ENCODE measurements around the gene IGSF10. TPM values are rescaled to one million over a fixed set of nuclear protein-coding genes. Genes with fewer than 3 reads are reported as not detected.

Gene IGSF10
- total and polyA plus RNA-seq, 2 donors (not counting 1 experiment from before 2014, with no cell fraction given): 0.03 TPM; not detected in 1

DNA sequence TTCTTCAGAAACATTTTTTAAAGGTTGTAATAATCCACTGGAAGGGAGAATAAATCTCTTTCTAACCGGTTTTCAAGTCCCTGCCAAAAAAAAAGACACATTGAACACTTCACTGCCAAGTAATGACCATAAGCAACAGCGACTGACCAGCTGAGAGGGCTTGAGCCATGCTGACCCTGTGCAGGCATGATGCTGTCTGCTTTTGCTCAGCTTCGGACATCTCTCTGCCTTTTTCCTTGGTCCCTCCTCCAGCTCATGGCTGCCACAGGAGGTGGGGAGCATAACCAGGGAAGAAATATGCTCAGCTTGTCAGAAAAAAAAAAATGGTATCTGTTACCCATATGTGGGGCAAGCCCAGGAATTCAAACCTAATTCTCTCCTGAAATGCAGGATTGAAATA, 1.5 kb downstream of the IGSF10 start:
- Histone ChIP-seq H2AFZ (ENCODE audit: insufficient read depth, low read depth, low read length, poor library complexity, severe bottlenecking) (no peak overlapping the region), H3K9ac (ENCODE audit: low read length) (no peak overlapping the region), H3K4me2 (replicated peaks; ENCODE audit: low read depth, low read length, poor library complexity, severe bottlenecking) (no peak overlapping the region), H3K9me3 (ENCODE audit: control extremely low read depth in 1 of 3, control insufficient read depth in 2 of 3, insufficient read depth in 1 of 3, low read length in 2 of 3) (no peaks in the 10 kb centered on the region), H4K20me1 (ENCODE audit: control insufficient read depth, insufficient read depth, low read length, poor library complexity, severe bottlenecking) (no peaks in the 10 kb centered on the region), H3K36me3 (replicated peaks in 1 of 2; ENCODE audit: control extremely low read depth in 1 of 2, control insufficient read depth in 1 of 2, extremely low read depth in 1 of 2, insufficient read depth in 2 of 2, low read length in 1 of 2) (no peaks in the 10 kb centered on the region), H3K79me2 (ENCODE audit: control insufficient read depth, insufficient read depth, low read length) (no peaks in the 10 kb centered on the region), H3K4me3 (ENCODE audit: control extremely low read depth in 1 of 5, extremely low read depth in 1 of 5, insufficient read depth in 1 of 5, low read depth in 2 of 5, low read length in 4 of 5) (no peak overlapping the region), H3K4me1 (ENCODE audit: control insufficient read depth in 2 of 2, insufficient read depth in 2 of 2, low read length in 2 of 2) (peaks cover 6 to 9% of the 10 kb centered on the region in 2 donors), H3K27ac (ENCODE audit: low read length in 2 of 2) (no peak overlapping the region), H3K27me3 (replicated peaks in 1 of 4; ENCODE audit: control extremely low read depth in 1 of 4, control insufficient read depth in 3 of 4, insufficient read depth in 4 of 4, low read length in 3 of 4) (peaks cover 0 to 17% (median 3%) of the 10 kb centered on the region in 4 experiments)
- H3K9me3 Mint-ChIP-seq (ENCODE audit: insufficient read depth): no peaks in the 10 kb centered on the region
- intact Hi-C loops (cut with micrococcal nuclease): no loop called here
- DNase-seq (no peak), ATAC-seq (ENCODE audit: low read depth) (no peak)
- WGBS (ENCODE audit: insufficient coverage): 100% methylated on average over 1 of the region's 3 CpGs
- H3K4me1 Mint-ChIP-seq: peaks cover 3% of the 10 kb centered on the region
- H3K27me3 Mint-ChIP-seq: peaks cover 24% of the 10 kb centered on the region
- H3K4me3 Mint-ChIP-seq: no peak overlapping the region
- ChIA-PET POLR2A (no interaction called here), CTCF (interaction anchor here (1.0 to 1.2 kb wide), 2 partner anchors 9 to 19 kb away, joined by 4 to 6 read pairs; no protein-coding TSS in a partner anchor)
- no peak overlapping the region for H3K27ac Mint-ChIP-seq
- TF ChIP-seq, protein P1, sequence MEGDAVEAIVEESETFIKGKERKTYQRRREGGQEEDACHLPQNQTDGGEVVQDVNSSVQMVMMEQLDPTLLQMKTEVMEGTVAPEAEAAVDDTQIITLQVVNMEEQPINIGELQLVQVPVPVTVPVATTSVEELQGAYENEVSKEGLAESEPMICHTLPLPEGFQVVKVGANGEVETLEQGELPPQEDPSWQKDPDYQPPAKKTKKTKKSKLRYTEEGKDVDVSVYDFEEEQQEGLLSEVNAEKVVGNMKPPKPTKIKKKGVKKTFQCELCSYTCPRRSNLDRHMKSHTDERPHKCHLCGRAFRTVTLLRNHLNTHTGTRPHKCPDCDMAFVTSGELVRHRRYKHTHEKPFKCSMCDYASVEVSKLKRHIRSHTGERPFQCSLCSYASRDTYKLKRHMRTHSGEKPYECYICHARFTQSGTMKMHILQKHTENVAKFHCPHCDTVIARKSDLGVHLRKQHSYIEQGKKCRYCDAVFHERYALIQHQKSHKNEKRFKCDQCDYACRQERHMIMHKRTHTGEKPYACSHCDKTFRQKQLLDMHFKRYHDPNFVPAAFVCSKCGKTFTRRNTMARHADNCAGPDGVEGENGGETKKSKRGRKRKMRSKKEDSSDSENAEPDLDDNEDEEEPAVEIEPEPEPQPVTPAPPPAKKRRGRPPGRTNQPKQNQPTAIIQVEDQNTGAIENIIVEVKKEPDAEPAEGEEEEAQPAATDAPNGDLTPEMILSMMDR (IDR thresholded peaks at IDR 0.05): no peak
- no peak for TF ChIP-seq EZH2 (IDR thresholded peaks at IDR 0.05; ENCODE audit: borderline replicate concordance, insufficient read depth, low read depth, low read length, poor library complexity, severe bottlenecking)

DNA sequence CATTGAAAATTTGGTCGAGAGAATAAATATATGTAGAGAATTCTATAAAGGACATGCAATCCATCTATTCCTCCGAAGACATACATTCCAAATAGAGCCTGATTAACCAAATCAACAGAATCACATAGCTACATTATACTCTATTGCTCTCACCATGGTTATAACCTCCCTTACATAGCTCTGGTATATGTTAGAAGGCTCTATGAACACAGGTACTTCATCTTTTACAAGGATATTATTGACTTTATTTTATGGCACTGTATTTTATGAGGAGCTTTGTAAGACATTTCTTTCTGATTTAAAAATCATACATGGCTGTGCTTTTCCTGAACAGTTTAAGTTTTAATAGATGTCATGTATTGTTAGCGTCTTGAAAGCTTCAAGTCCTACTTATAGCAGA, 4.8 kb downstream of the IGSF10 start:
- ATAC-seq (ENCODE audit: low read depth) (no peak), DNase-seq (no peak)
- no peak for TF ChIP-seq EZH2 (IDR thresholded peaks at IDR 0.05; ENCODE audit: borderline replicate concordance, insufficient read depth, low read depth, low read length, poor library complexity, severe bottlenecking)
- TF ChIP-seq, protein P1 (IDR thresholded peaks at IDR 0.05): no peak
- Histone ChIP-seq H3K9ac (ENCODE audit: low read length) (no peak overlapping the region), H4K20me1 (ENCODE audit: control insufficient read depth, insufficient read depth, low read length, poor library complexity, severe bottlenecking) (no peaks in the 10 kb centered on the region), H3K36me3 (replicated peaks in 1 of 2; ENCODE audit: control extremely low read depth in 1 of 2, control insufficient read depth in 1 of 2, extremely low read depth in 1 of 2, insufficient read depth in 2 of 2, low read length in 1 of 2) (no peaks in the 10 kb centered on the region), H2AFZ (ENCODE audit: insufficient read depth, low read depth, low read length, poor library complexity, severe bottlenecking) (no peak overlapping the region), H3K27me3 (replicated peaks in 1 of 4; ENCODE audit: control extremely low read depth in 1 of 4, control insufficient read depth in 3 of 4, insufficient read depth in 4 of 4, low read length in 3 of 4) (peaks cover 0 to 7% (median 3%) of the 10 kb centered on the region in 4 experiments), H3K27ac (ENCODE audit: low read length in 2 of 2) (no peak overlapping the region), H3K4me1 (ENCODE audit: control insufficient read depth in 2 of 2, insufficient read depth in 2 of 2, low read length in 2 of 2) (peaks cover 6 to 8% of the 10 kb centered on the region in 2 donors), H3K4me3 (ENCODE audit: control extremely low read depth in 1 of 5, extremely low read depth in 1 of 5, insufficient read depth in 1 of 5, low read depth in 2 of 5, low read length in 4 of 5) (no peak overlapping the region), H3K79me2 (ENCODE audit: control insufficient read depth, insufficient read depth, low read length) (no peaks in the 10 kb centered on the region), H3K9me3 (ENCODE audit: control extremely low read depth in 1 of 3, control insufficient read depth in 2 of 3, insufficient read depth in 1 of 3, low read length in 2 of 3) (no peaks in the 10 kb centered on the region), H3K4me2 (replicated peaks; ENCODE audit: low read depth, low read length, poor library complexity, severe bottlenecking) (no peak overlapping the region)
- H3K27me3 Mint-ChIP-seq: peaks cover 10% of the 10 kb centered on the region
- H3K27ac Mint-ChIP-seq: no peak overlapping the region
- no peak overlapping the region for H3K4me3 Mint-ChIP-seq
- H3K9me3 Mint-ChIP-seq (ENCODE audit: insufficient read depth): no peaks in the 10 kb centered on the region
- ChIA-PET POLR2A (no interaction called here), CTCF (interaction anchor here (0.7 to 3.3 kb wide), 4 partner anchors 12 to 43 kb away, joined by 3 to 16 read pairs (median 3); no protein-coding TSS in a partner anchor)
- WGBS (ENCODE audit: insufficient coverage): no CpG with 5 or more reads among the region's 3 CpGs
- peaks cover 3% of the 10 kb centered on the region for H3K4me1 Mint-ChIP-seq
- intact Hi-C loops (cut with micrococcal nuclease): no loop called here

Measured in B cell (primary cell).